EL (cell line): Measurements from ENCODE around the gene DOK1.

ENCODE experiments used
- DNase-seq: peaks from one replicate; pipeline ENCODE4 v3.0.0-alpha.2; 2016

The DOK1 gene

GRCh38 chr2:74603282-74604000 is 48.9 kb downstream of the DOK1 start:
- DNase-seq, result no peak

DNA sequence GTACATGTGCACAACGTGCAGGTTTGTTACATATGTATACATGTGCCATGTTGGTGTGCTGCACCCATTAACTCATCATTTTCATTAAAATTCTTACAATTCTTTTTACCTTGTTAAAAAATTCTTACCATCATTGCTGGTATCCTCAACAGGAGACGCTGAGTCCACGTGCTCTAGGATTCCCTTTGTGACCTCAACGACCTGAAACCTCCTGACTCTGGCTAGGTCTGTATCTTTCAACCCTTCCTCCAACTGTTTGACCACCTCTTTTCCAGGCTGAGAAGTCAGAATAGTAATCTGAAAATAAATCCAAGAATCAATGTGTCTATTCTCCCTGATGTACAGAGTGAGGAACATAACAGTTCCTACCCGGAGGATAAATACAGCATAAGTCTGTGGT is 52.4 kb downstream of the DOK1 start:
- DNase-seq, result no peak
